Stimulated activated CD8-positive, alpha-beta memory T cell treated with anti-CD3 and anti-CD28 coated beads, Interleukin-7, amount 100 ng/mL, for 48 hours (primary cell): ENCODE measurements around the gene GOLGA6A.
"Not testable (repeated sequence)": the region's sequence is repeated elsewhere in the genome, so short reads cannot be mapped to it uniquely, and the experiment has no call there.

Source experiments
- DNase-seq, 2 donors: peaks; one replicate each; pipeline ENCODE4 v3.0.0-alpha.2; 2020; ENCODE audit warnings: low read depth in 1 of 2; ENCODE audit errors: extremely low read depth in 1 of 2

The GOLGA6A gene

DNA sequence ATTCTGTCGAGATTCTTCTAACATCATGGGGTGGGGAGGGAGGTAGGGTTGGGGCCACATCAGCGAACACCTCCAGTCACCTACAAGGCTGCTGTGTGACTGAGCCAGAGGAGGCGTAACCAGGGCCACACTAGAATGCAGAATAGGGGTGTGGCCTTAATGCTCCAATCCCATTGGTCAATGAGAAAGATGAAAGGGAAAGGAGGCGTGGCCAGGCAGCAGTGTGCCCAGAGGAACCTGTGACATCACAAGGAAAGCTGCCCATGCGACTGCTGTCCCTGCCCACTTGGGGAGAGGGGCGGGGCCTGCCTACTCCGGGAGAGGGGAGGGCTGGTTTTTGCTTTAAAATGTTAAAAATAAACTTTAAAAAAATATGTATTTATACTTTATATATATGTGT, at the start of gene GOLGA6A:
Gene GOLGA6A, minus strand, starts transcription at position 101 of the 400 bp plus-strand sequence. Its CDS starts 41 bp downstream, at position 60.
- not testable (repeated sequence) for DNase-seq

- no peak for DNase-seq
These were observed 49.5 kb upstream of the GOLGA6A start for GRCh38 chr15:74131628-74132413.

GRCh38 chr15:74130849-74131627, 48.7 kb upstream of the GOLGA6A start:
- no peak for DNase-seq

GRCh38 chr15:74130155-74130848, 48.0 kb upstream of the GOLGA6A start, which contains the start of gene ISLR2:
TSS of gene ISLR2 (plus strand) at chr15:74130586. CDS start at chr15:74132755, 2,169 bp downstream.
- DNase-seq = no peak

DNA sequence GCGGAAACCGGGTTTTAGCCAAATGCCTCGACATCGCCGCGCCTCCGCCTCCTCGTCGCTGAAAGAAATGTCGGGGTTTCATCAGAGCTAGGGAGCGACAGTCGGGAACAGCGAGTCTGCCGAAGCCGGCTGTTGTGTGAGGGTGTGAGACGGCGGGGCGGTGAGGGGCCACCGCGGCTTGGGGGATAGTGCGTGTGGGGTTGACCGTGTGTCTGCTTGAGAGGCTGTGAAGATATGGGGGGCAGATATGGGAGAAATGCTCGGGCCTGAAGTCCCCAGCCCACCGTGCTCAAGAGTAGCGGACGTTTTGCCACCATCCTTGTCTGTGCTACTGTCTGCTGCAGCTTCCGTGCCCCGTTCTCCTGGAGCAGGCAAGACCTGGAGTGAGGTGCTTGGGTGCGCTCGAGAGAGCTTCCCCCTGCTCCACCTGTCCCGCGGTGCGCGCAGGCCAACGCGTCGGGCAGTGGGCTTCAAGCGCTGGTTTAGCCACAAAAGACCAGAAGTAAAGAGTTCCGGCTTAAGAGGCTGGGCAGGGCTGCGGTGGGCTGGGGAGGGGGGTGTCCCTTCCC, 47.3 kb upstream of the GOLGA6A start:
- DNase-seq = no peak

DNA sequence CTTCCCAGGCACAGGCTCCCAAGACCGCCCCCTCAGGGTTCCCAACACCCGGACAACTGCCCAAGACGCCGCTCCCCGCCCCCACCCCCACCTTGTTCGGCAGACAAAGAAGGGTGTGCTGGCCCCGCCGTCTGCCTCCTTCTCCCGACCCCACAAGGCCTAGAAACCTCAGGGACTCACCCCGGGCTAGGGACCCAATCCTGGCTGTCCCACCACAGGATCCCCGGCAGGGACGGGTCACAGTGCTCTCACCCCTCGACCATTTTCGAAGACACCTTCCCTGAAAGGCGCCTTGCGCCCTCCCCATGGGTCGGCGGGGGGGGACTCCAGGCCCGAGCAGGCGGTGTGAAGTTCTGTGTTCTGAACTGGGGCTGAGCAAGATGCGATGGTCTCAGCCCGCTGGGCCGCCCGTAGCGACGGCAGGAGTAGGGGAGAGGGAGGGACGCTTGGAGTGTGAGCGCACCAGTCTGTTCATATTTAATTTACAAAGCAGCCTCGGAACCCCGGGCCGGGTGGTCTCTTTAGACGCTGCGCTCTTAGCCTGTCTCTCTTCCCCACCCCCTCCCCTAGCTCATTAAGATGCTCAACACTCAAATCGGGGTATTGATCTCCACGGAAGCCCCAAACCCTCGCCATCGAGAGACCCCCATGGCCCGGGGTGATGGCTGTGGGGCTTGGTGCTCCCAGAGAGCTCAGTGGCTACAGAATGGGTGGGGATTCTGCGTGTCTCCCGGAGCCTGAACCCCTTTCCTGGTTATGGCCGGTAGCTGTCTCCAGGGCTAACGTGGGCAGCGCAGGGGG, 46.6 kb upstream of the GOLGA6A start:
- no peak for DNase-seq

- no peak for DNase-seq
These were observed 45.8 kb upstream of the GOLGA6A start for GRCh38 chr15:74127954-74128784.

GRCh38 chr15:74127255-74127953, 45.1 kb upstream of the GOLGA6A start:
- peak; percentile 73 to 81 for DNase-seq

GRCh38 chr15:74124759-74125158, 42.4 kb upstream of the GOLGA6A start:
- DNase-seq = no peak

- no peak for DNase-seq
These were observed 41.8 kb upstream of the GOLGA6A start for GRCh38 chr15:74124196-74124595.

- DNase-seq = no peak
These were observed 41.3 kb upstream of the GOLGA6A start for GRCh38 chr15:74123658-74124057.

DNA sequence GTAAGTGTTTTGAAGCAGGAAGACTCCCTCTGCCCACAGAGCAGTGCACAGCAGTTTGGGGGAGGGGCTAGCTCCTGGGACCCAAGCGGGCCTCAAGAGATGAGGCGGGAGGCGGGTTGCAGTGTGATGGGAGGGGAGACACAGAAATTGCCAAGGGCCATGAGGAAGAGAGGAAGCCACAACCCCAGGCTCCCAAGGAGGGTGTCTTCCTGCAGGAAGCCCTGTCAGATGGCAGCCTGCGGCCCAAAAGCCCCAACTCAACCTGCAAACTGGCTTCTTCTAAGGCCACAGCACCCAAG, 40.7 kb upstream of the GOLGA6A start:
- no peak for DNase-seq

GRCh38 chr15:74122403-74123130, 40.2 kb upstream of the GOLGA6A start:
- DNase-seq = no peak

- no peak for DNase-seq
These were observed 39.5 kb upstream of the GOLGA6A start for GRCh38 chr15:74121858-74122257.

- DNase-seq = no peak
These were observed 38.7 kb upstream of the GOLGA6A start for GRCh38 chr15:74121039-74121438.

- DNase-seq = no peak
These were observed 38.1 kb upstream of the GOLGA6A start for GRCh38 chr15:74120426-74120825.

DNA sequence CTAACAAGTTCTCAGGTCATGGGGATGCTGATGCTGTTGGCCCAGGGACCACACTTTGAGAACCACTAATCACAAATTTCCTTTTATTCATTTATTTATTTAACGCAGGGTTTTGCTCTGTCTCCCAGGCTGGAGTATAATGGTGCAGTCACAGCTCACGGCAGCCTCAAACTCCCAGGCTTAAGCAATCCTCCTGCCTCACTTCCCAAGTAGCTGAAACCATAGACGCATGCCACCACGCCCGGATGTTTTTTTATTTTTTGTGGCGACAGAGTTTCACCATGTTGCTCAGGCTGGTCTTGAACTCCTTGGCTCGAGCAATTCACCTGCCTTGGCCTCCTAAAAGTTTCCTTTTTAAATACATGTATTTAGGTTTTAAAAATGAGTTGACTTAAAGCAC, 27.4 kb upstream of the GOLGA6A start:
- DNase-seq = no peak

GRCh38 chr15:74108611-74109010, 26.3 kb upstream of the GOLGA6A start:
- not testable (repeated sequence) for DNase-seq
